HepG2 (cell line): ENCODE measurements around the gene VAV2. TPM values are rescaled to one million over a fixed set of nuclear protein-coding genes. Genes with fewer than 3 reads are reported as not detected.

Experiments used
- ATAC-seq: fragments of 200-7000 bp; cut with Tn5 transposase; 3 replicates; pipeline ENCODE4 v1.9.1; 2020; ENCODE audit warnings: mild to moderate bottlenecking, moderate library complexity
- BruUV-seq: library from RNA; stranded (reverse); fragments of 400-500 nt; replicated peaks from 2 replicates; lab custom pipeline; 2021; lab: Mats Ljungman, UMichigan
- CTCF ChIA-PET: fragments of 300-600 bp; formaldehyde crosslinking; extraction: SDS; loops from one replicate; lab custom pipeline; 2021; ENCODE audit warnings: low total read pairs, inconsistent platforms, low intra/inter-chr PET ratio; lab: Yijun Ruan, JAX
- POLR2A ChIA-PET: fragments of 350-600 bp; sonication (Branson Sonifier 250); formaldehyde crosslinking; loops from one replicate; lab custom pipeline; 2020; ENCODE audit warnings: antibody characterized with exemption, inconsistent platforms; lab: Yijun Ruan, JAX
- DNase-seq: peaks from one replicate; pipeline ENCODE4 v3.0.0-alpha.2; 2015; ENCODE audit warnings: low spot score
- FAIRE-seq: peaks from 3 replicates; lab custom pipeline; 2011; peaks lifted over from hg19 to GRCh38; lab: Jason Lieb, UNC
- H2AFZ ChIP-seq: one replicate; pipeline ENCODE4 v1.6.1; 2011; ENCODE audit warnings: low read length, inconsistent platforms
- H3K27ac ChIP-seq: fragments of 300-600 bp; 3 replicates; pipeline ENCODE4 v1.8.0; 2011; ENCODE audit warnings: mixed run types, mild to moderate bottlenecking, mixed read lengths, low read length, inconsistent platforms; ENCODE audit not compliant: insufficient read depth; ENCODE audit errors: extremely low read length
- H3K27me3 ChIP-seq, 2 experiments: fragments of 200-600 bp in 1 of 2; 2 replicates in 1 of 2; 3 replicates in 1 of 2; pipeline versions ENCODE4 v1.6.0 to v1.8.0; 2011; ENCODE audit warnings: low read length in 2 of 2, mild to moderate bottlenecking in 2 of 2, moderate library complexity in 2 of 2, inconsistent platforms in 1 of 2; ENCODE audit not compliant: insufficient read depth in 2 of 2, control insufficient read depth in 1 of 2
- H3K36me3 ChIP-seq, 2 experiments: fragments of 200-600 bp in 1 of 2; replicated peaks in 1 of 2; 2 replicates in 1 of 2; 3 replicates in 1 of 2; pipeline versions ENCODE4 v1.5.1 to v1.8.0; 2011; ENCODE audit warnings: low read length in 2 of 2, inconsistent platforms in 1 of 2; ENCODE audit not compliant: insufficient read depth in 2 of 2, control insufficient read depth in 1 of 2
- H3K4me1 ChIP-seq: 2 replicates; pipeline ENCODE4 v1.5.1; 2012; ENCODE audit warnings: low read length, inconsistent platforms; ENCODE audit not compliant: insufficient read depth
- H3K4me2 ChIP-seq: 2 replicates; pipeline ENCODE4 v1.6.0; 2011; ENCODE audit warnings: low read depth, low read length, inconsistent platforms
- H3K4me3 ChIP-seq, 3 experiments: fragments of 200-600 bp in 1 of 3; sonication (generic), shearing (Covaris generic) in 1 of 3; replicated peaks in 1 of 3; 2 replicates each; pipeline ENCODE4 v1.5.1; 2011 to 2016; ENCODE audit warnings: low read length in 3 of 3, inconsistent platforms in 2 of 3, low read depth in 2 of 3, mild to moderate bottlenecking in 2 of 3, control low read depth in 1 of 3, mixed read lengths in 1 of 3; ENCODE audit not compliant: insufficient read depth in 1 of 3
- H3K79me2 ChIP-seq: one replicate; pipeline ENCODE4 v1.6.1; 2011; ENCODE audit warnings: low read length, inconsistent platforms; ENCODE audit not compliant: insufficient read depth
- H3K9ac ChIP-seq: 2 replicates; pipeline ENCODE4 v1.6.0; 2011; ENCODE audit warnings: mild to moderate bottlenecking, low read depth, low read length, inconsistent platforms; ENCODE audit not compliant: insufficient read depth
- H3K9me3 ChIP-seq: 2 replicates; pipeline ENCODE4 v1.5.1; 2012; ENCODE audit warnings: mild to moderate bottlenecking, low read length
- H4K20me1 ChIP-seq: 2 replicates; pipeline ENCODE4 v1.6.0; 2011; ENCODE audit warnings: inconsistent platforms, mild to moderate bottlenecking, low read length, moderate library complexity; ENCODE audit not compliant: insufficient read depth
- AGO2 ChIP-seq: fragments of 200-400 bp; formaldehyde crosslinking; optimal IDR thresholded peaks from 2 replicates; pipeline ENCODE3; 2017; ENCODE audit warnings: mild to moderate bottlenecking, low read depth, low read length, moderate library complexity
- MED13 ChIP-seq: sonication (generic); formaldehyde crosslinking; IDR thresholded peaks from 2 replicates; pipeline ENCODE4 v1.5.0; 2020; ENCODE audit warnings: missing genetic modification reagents
- RBFOX2 ChIP-seq: fragments of 200-400 bp; formaldehyde crosslinking; IDR thresholded peaks from 2 replicates; pipeline ENCODE4 v1.6.1; 2017; ENCODE audit warnings: low read depth, mild to moderate bottlenecking, low read length
- RFXAP ChIP-seq: sonication (generic); formaldehyde crosslinking; IDR thresholded peaks from 2 replicates; pipeline ENCODE4 v1.4.0; 2020; ENCODE audit warnings: missing genetic modification reagents, borderline replicate concordance
- TBP ChIP-seq: sonication (generic); formaldehyde crosslinking; IDR thresholded peaks from 2 replicates; pipeline ENCODE4 v1.5.0; 2020; ENCODE audit warnings: missing genetic modification reagents
- TFDP1 ChIP-seq: IDR thresholded peaks from 2 replicates; pipeline ENCODE4 v1.6.1; 2016; ENCODE audit warnings: missing compliant biosample characterization, missing genetic modification reagents, borderline replicate concordance
- ZNF777 ChIP-seq: sonication (generic); formaldehyde crosslinking; IDR thresholded peaks from 2 replicates; pipeline ENCODE4 v1.4.0; 2020; ENCODE audit warnings: missing genetic modification reagents
- ZXDC ChIP-seq: sonication (generic); formaldehyde crosslinking; IDR thresholded peaks from 2 replicates; pipeline ENCODE4 v1.5.0; 2020; ENCODE audit warnings: mild to moderate bottlenecking, missing genetic modification reagents
- WGBS: methylation state at CpG from one replicate; pipeline ENCODE4 v1.1.6; 2017; ENCODE audit warnings: low lambda C conversion rate; 5-methylcytosine and 5-hydroxymethylcytosine counted together
- in situ Hi-C: cut with HindIII; loops from 2 replicates; pipeline ENCODE4 v1.10.0; 2017; ENCODE audit warnings: low pct_unique_long_range_greater_than_20kb; ENCODE audit not compliant: extremely low pct_ligation_motif_present
- intact Hi-C: fragments of 100-400 bp; cut with micrococcal nuclease; formaldehyde crosslinking; loops from one replicate; pipeline ENCODE4 v1.10.0; 2022; ENCODE audit not compliant: unreplicated experiment
- polyA plus RNA-seq, 8 experiments: library from polyadenylated mRNA; depleted of rRNA in 3 of 8; stranded (reverse) in 7 of 8; unstranded in 1 of 8; fragments of >200 nt; fragmentation: Illumina TruSeq in 4 of 8; extraction: Trizol in 4 of 8; gene quantifications; 2 replicates each; pipeline versions ENCODE4 v1.2.1 to v1.2.3, GENCODE V29; 2011 to 2016; ENCODE audit warnings: low read depth in 4 of 8, missing spikeins in 1 of 8, mixed read lengths in 1 of 8; ENCODE audit not compliant: insufficient read depth in 1 of 8
- total RNA-seq, 5 experiments: library from RNA; depleted of rRNA; stranded (reverse); fragments of >200 nt; fragmentation: Illumina TruSeq; extraction: Trizol; gene quantifications; 2 replicates each; pipeline ENCODE4 v1.2.3, GENCODE V29; 2016; ENCODE audit warnings: low read depth in 1 of 5

The VAV2 gene
- total and polyA plus RNA-seq, 2 of the 13 experiments (the other 11 are each of a cell fraction or from before 2014, with no cell fraction given), result 22.5 to 22.9 TPM

GRCh38 chr9:133991964-133992779, at the start of gene VAV2 (continued):
- TF ChIP-seq TFDP1 (peak; percentile 36; the same call in 1 of the 2 replicates), TBP (CRISPR knock-in tag) (no peak), RFXAP (CRISPR knock-in tag) (no peak), ZNF777 (CRISPR knock-in tag) (peak; percentile 15; the same call in 1 of the 2 replicates), ZXDC (CRISPR knock-in tag) (no peak)

- in situ Hi-C loops (no loop called here), intact Hi-C loops (no loop called here)
- TF ChIP-seq RBFOX2 (no peak), MED13 (no peak), AGO2 (peak; percentile 82)
- BruUV-seq, result no TSS peak
- Histone ChIP-seq H3K4me2 (no peak overlapping the region), H3K27me3 (no peaks in the 10 kb centered on the region), H4K20me1 (no peaks in the 10 kb centered on the region), H3K9me3 (no peaks in the 10 kb centered on the region), H2AFZ (no peak overlapping the region), H3K4me3 (no peak overlapping the region), H3K27ac (no peak overlapping the region), H3K79me2 (no peaks in the 10 kb centered on the region), H3K4me1 (peaks cover 14% of the 10 kb centered on the region), H3K36me3 (peaks cover 31 to 53% of the 10 kb centered on the region in 2 experiments; a peak in 4 of 5 replicates), H3K9ac (no peak overlapping the region)
- FAIRE-seq (no peak), ATAC-seq (no peak), DNase-seq (no peak)
- no CpG with 5 or more reads among the region's 16 CpGs for WGBS
- POLR2A ChIA-PET, result no interaction called here
- CTCF ChIA-PET, result no interaction called here
Observed at GRCh38 chr9:134041649-134041962, 49.5 kb upstream of the VAV2 start.
